Mucosa of descending colon (tissue), 3 donors: Measurements from ENCODE around the gene GIMAP8. TPM values are rescaled to one million over a fixed set of nuclear protein-coding genes. Genes with fewer than 3 reads are reported as not detected.

Experiments
- ATAC-seq: fragments of 200-7000 bp; cut with Tn5 transposase; one replicate; pipeline ENCODE4 v1.9.1; 2020; ENCODE audit warnings: mild to moderate bottlenecking, moderate library complexity
- DNase-seq, 3 donors: peaks; one replicate each; pipeline ENCODE4 v3.0.0-alpha.2; 2020
- H3K36me3 ChIP-seq: fragments of 200-600 bp; one replicate; pipeline ENCODE4 v1.8.0; 2021; ENCODE audit warnings: low read depth, mild to moderate bottlenecking
- H3K4me1 ChIP-seq: fragments of 200-600 bp; one replicate; pipeline ENCODE4 v1.8.0; 2021; ENCODE audit warnings: low read depth, mild to moderate bottlenecking
- H3K4me3 ChIP-seq: fragments of 200-600 bp; one replicate; pipeline ENCODE4 v1.8.0; 2021; ENCODE audit warnings: mild to moderate bottlenecking
- H3K9me3 ChIP-seq: fragments of 200-600 bp; one replicate; pipeline ENCODE4 v1.8.0; 2021; ENCODE audit warnings: mild to moderate bottlenecking
- CTCF ChIP-seq: fragments of 200-600 bp; IDR thresholded peaks from one replicate; pipeline ENCODE4 v1.8.0; 2022; ENCODE audit warnings: antibody characterized with exemption, mild to moderate bottlenecking
- intact Hi-C, 2 donors: fragments of 100-400 bp; cut with DNase I in 1 of 2; cut with micrococcal nuclease in 1 of 2; formaldehyde crosslinking; loops; one replicate each; pipeline versions ENCODE4 v1.11.0 to v1.11.1; 2022; cut with DNase I, micrococcal nuclease
- total RNA-seq, 3 donors: library from RNA; stranded (reverse); fragmentation: NEBNext Ultra II Directional in 2 of 3; extraction: Animal tissue kit (Norgen Biotek cat#: 25700) in 2 of 3; gene quantifications; one replicate each; pipeline versions ENCODE4 v1.2.1 to v1.2.4, GENCODE V29; 2021 to 2023
- donor health status: DM: no; HTN: no; CAD: no; lungs with moderate emphysema.
- donor health status: DM: no; HTN: no; CAD: no.
- donor health status: DM: no; HTN: yes; CAD: no.

GIMAP8 gene
- total RNA-seq, 3 donors from 2014 or later: 4.1 to 9.1 (median 5.5) TPM

- H3K36me3 ChIP-seq: no peaks in the 10 kb centered on the region
- H3K9me3 ChIP-seq: no peaks in the 10 kb centered on the region
- TF ChIP-seq CTCF: no peak
- intact Hi-C loops: no loop called here
- DNase-seq (no peak), ATAC-seq (no peak)
- H3K4me3 ChIP-seq: no peak overlapping the region
- H3K4me1 ChIP-seq: peaks cover 30% of the 10 kb centered on the region
These were observed 46.9 kb upstream of the GIMAP8 start for GRCh38 chr7:150403376-150404171.

GRCh38 chr7:150404172-150404804 is 46.1 kb upstream of the GIMAP8 start:
- Histone ChIP-seq H3K9me3 (no peaks in the 10 kb centered on the region), H3K4me3 (no peak overlapping the region), H3K36me3 (no peaks in the 10 kb centered on the region), H3K4me1 (peaks cover 30% of the 10 kb centered on the region)
- DNase-seq: no peak
- intact Hi-C loops: no loop called here
- peak; percentile 4 for ATAC-seq
- no peak for TF ChIP-seq CTCF

DNA sequence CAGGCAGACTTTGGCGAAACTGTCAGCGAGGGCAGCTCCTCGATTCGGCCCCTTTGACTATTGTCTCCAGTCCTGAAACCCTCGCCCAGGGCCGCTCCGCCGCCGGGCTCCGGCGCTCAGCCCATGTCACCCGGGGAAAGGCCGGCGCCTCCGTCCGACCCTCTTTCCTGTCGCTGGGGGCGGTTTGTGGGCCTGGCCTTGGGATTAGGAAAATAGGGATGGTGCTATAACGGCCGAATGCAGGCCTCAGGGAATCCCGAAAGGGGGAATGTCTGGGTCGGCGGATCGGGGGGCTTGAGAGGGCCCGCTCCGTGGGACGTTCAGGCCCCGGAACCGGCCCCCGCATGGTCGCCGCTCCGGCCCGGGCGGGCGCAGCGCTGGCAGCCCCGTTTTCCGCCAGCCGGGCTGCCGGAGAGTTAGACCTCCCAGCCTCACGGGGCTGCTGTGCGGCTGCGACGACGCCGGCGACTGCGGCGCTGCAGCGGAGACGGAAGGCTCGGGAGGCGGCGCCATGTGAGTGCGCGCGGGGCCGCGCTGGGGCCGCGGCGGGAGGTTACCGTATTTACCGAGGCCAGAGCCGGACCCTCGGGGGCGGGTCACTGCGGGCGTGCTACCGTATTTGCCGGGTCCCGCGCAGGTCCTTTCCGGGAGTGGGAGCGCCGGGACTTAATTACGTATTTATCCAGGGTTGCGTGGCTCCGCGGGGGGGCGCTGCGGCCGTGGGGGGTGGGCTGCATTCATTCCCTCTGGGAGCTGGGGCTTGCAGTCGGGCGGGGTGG is 45.4 kb upstream of the GIMAP8 start:
- Histone ChIP-seq H3K9me3 (no peaks in the 10 kb centered on the region), H3K4me1 (peaks cover 30% of the 10 kb centered on the region), H3K4me3 (peak overlapping the region; percentile 36), H3K36me3 (no peaks in the 10 kb centered on the region)
- peak; percentile 84 for ATAC-seq
- peak; percentile 91 to 94 (median 93) for DNase-seq
- no peak for TF ChIP-seq CTCF
- intact Hi-C loops: no loop called here

DNA sequence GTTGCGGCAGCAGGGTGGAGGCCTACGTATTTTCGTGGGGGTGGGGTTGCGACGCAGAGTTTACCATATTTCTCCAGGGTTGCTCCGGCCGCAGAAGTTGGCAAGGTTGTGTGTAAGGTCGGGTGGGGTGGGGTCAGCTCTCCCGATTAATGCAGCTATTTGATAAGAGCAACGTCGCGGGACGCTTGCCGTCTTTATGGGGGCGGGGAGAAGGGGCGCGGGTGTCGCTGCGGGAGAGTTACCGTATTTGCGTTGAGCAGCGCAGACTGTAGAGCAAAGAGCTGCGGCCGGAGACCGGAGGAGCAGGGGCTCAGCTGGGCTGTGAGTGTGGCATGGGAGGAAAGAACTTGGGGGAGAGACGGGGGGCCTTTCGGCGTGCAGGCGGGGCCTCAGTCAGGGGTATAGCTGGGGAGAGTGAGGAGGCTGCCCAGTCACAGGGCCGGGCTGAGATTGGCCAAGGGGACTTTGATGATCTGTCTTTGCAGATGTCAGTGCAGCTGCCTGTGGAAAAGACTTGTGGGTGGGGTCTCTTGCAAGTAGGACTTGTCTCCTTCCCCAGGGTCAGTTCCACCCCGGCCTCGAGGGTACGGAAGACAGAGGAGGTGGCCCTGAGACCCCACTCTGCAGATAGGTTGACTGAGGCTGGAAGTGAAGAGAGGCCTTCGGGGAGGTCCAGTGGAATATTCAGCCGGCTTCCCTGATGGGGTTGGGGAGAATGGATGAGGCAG is 44.7 kb upstream of the GIMAP8 start:
- no peaks in the 10 kb centered on the region for H3K36me3 ChIP-seq
- DNase-seq (peak in 2 of 3 donors; percentile 78 to 81), ATAC-seq (peak; percentile 24)
- intact Hi-C loops: no loop called here
- peaks cover 30% of the 10 kb centered on the region for H3K4me1 ChIP-seq
- no peaks in the 10 kb centered on the region for H3K9me3 ChIP-seq
- peak overlapping the region; percentile 36 for H3K4me3 ChIP-seq
- TF ChIP-seq CTCF: no peak

GRCh38 chr7:150406312-150406566 is 44.2 kb upstream of the GIMAP8 start:
- intact Hi-C loops: no loop called here
- DNase-seq (peak in 1 of 3 donors; percentile 49), ATAC-seq (peak; percentile 4)
- H3K4me1 ChIP-seq: peaks cover 30% of the 10 kb centered on the region
- no peaks in the 10 kb centered on the region for H3K9me3 ChIP-seq
- H3K4me3 ChIP-seq: no peak overlapping the region
- no peaks in the 10 kb centered on the region for H3K36me3 ChIP-seq
- no peak for TF ChIP-seq CTCF
